ENCODE measurements around the gene EXOC2. TPM values are rescaled to one million over a fixed set of nuclear protein-coding genes. Genes with fewer than 3 reads are reported as not detected.

The EXOC2 gene
- total RNA-seq, 2 donors from 2014 or later = 17.2 to 24.1 TPM

DNA sequence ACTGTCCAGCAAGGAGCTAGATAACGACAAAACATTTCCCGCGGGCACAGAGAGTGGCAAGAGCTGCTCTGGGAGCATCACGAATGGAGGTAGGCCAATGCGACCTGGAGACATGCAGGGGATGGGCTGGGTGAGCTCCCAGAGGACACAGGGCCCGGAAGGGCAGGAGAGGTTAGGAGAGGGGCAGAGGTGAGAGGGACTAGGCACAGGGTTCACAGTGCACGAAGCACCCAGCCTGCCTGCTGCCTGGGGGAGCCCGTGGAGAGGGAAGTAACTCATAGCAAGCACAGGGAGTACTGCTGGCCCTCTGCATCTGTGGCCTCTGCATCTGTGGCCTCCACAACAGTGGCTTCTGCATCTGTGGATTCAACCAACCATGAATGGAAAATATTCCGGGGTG, 162.5 kb downstream of the EXOC2 start:
- H3K4me1 ChIP-seq (ENCODE audit: control insufficient read depth in 1 of 2, low read depth in 2 of 2) = no peaks in the 10 kb centered on the region
- H3K27ac ChIP-seq = no peak overlapping the region
- H3K9me3 ChIP-seq = no peaks in the 10 kb centered on the region
- no peak for DNase-seq (ENCODE audit: low spot score)
- no peak overlapping the region for H3K4me3 ChIP-seq
- TF ChIP-seq, protein P1, sequence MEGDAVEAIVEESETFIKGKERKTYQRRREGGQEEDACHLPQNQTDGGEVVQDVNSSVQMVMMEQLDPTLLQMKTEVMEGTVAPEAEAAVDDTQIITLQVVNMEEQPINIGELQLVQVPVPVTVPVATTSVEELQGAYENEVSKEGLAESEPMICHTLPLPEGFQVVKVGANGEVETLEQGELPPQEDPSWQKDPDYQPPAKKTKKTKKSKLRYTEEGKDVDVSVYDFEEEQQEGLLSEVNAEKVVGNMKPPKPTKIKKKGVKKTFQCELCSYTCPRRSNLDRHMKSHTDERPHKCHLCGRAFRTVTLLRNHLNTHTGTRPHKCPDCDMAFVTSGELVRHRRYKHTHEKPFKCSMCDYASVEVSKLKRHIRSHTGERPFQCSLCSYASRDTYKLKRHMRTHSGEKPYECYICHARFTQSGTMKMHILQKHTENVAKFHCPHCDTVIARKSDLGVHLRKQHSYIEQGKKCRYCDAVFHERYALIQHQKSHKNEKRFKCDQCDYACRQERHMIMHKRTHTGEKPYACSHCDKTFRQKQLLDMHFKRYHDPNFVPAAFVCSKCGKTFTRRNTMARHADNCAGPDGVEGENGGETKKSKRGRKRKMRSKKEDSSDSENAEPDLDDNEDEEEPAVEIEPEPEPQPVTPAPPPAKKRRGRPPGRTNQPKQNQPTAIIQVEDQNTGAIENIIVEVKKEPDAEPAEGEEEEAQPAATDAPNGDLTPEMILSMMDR (IDR thresholded peaks at IDR 0.05) = no peak
- no peaks in the 10 kb centered on the region for H3K27me3 ChIP-seq (replicated peaks; ENCODE audit: insufficient read depth)
- H3K36me3 ChIP-seq = peaks cover 2% of the 10 kb centered on the region
- no peak for ATAC-seq (ENCODE audit: insufficient number of reproducible peaks, low FRiP score, low read depth)

GRCh38 chr6:528989-529388, 163.9 kb downstream of the EXOC2 start:
- peaks cover 2% of the 10 kb centered on the region for H3K36me3 ChIP-seq
- no peaks in the 10 kb centered on the region for H3K4me1 ChIP-seq (ENCODE audit: control insufficient read depth in 1 of 2, low read depth in 2 of 2)
- H3K27me3 ChIP-seq (replicated peaks; ENCODE audit: insufficient read depth) = no peaks in the 10 kb centered on the region
- no peaks in the 10 kb centered on the region for H3K9me3 ChIP-seq
- DNase-seq (ENCODE audit: low spot score) (no peak), ATAC-seq (ENCODE audit: insufficient number of reproducible peaks, low FRiP score, low read depth) (no peak)
- no peak overlapping the region for H3K27ac ChIP-seq
- no peak overlapping the region for H3K4me3 ChIP-seq
- TF ChIP-seq, protein P1 (IDR thresholded peaks at IDR 0.05) = no peak

GRCh38 chr6:527989-528673, 164.8 kb downstream of the EXOC2 start:
- no peak for DNase-seq (ENCODE audit: low spot score)
- Histone ChIP-seq H3K27ac (no peak overlapping the region), H3K36me3 (peaks cover 2% of the 10 kb centered on the region), H3K4me3 (no peak overlapping the region), H3K9me3 (no peaks in the 10 kb centered on the region), H3K4me1 (ENCODE audit: control insufficient read depth in 1 of 2, low read depth in 2 of 2) (no peaks in the 10 kb centered on the region), H3K27me3 (replicated peaks; ENCODE audit: insufficient read depth) (no peaks in the 10 kb centered on the region)
- no peak for ATAC-seq (ENCODE audit: insufficient number of reproducible peaks, low FRiP score, low read depth)
- TF ChIP-seq, protein P1 (IDR thresholded peaks at IDR 0.05) = no peak

DNA sequence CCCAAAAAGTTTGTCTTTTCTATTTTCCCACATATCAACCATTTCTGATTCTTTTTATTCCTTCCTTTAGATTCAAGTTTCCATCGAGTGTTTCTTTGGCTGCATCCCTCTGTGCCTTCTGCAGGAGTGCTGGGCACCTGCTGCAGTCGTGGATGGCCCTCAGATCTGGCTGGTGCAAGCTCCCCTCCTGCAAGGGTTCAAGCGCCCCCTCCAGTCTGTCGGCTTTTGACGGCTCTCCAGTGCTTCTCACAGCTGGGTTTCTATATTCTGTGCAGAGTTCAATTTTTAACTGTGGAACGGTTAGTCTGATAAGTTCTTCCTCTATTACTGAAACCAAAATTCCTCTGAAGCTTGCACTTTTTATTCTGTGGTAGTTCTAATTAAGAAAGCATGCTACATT, 168.1 kb downstream of the EXOC2 start:
- no peak for ATAC-seq (ENCODE audit: insufficient number of reproducible peaks, low FRiP score, low read depth)
- Histone ChIP-seq H3K36me3 (peaks cover 11% of the 10 kb centered on the region), H3K9me3 (no peaks in the 10 kb centered on the region), H3K27me3 (replicated peaks; ENCODE audit: insufficient read depth) (no peaks in the 10 kb centered on the region), H3K4me1 (ENCODE audit: control insufficient read depth in 1 of 2, low read depth in 2 of 2) (no peaks in the 10 kb centered on the region), H3K4me3 (no peak overlapping the region), H3K27ac (no peak overlapping the region)
- no peak for DNase-seq (ENCODE audit: low spot score)
- TF ChIP-seq, protein P1 (IDR thresholded peaks at IDR 0.05) = no peak

GRCh38 chr6:520820-521219, 172.1 kb downstream of the EXOC2 start:
- no peaks in the 10 kb centered on the region for H3K4me1 ChIP-seq (ENCODE audit: control insufficient read depth in 1 of 2, low read depth in 2 of 2)
- H3K4me3 ChIP-seq = no peak overlapping the region
- H3K9me3 ChIP-seq = no peaks in the 10 kb centered on the region
- no peak overlapping the region for H3K27ac ChIP-seq
- peaks cover 9% of the 10 kb centered on the region for H3K36me3 ChIP-seq
- ATAC-seq (ENCODE audit: insufficient number of reproducible peaks, low FRiP score, low read depth) (no peak), DNase-seq (ENCODE audit: low spot score) (no peak)
- no peaks in the 10 kb centered on the region for H3K27me3 ChIP-seq (replicated peaks; ENCODE audit: insufficient read depth)
- TF ChIP-seq, protein P1 (IDR thresholded peaks at IDR 0.05) = no peak
